Measurements from ENCODE around the gene EFCAB12. TPM values are rescaled to one million over a fixed set of nuclear protein-coding genes. Genes with fewer than 3 reads are reported as not detected.

EFCAB12 gene
- total and polyA plus RNA-seq, 2 of the 4 experiments (the other 2 are of a cell fraction), result under 0.01 to 0.17 TPM

DNA sequence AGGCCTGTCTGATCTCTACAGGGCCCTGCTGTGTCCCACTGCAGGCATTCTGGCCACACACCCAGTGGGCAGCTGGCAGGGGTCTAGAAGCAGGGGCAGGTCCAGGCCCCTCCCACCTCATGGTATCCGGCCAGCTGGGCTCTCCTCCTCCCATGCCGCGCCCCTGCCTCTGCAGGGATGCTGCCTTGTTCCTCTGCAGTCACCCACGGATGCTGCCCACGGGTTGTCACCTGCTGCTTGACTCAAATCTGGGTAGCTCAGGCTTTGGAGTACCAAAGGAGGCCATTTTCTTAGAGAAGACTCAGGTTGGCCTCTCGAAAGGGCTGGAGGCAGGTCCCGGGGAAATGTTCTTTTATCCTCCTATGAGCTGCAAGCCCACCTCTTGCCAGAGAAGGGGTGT, 25.0 kb downstream of the EFCAB12 start:
- Histone ChIP-seq H3K36me3 (ENCODE audit: control insufficient read depth, insufficient read depth, low read length) (no peaks in the 10 kb centered on the region), H3K9ac (ENCODE audit: low read depth, low read length) (no peak overlapping the region), H4K91ac (ENCODE audit: insufficient read depth, low read depth, low read length) (no peak overlapping the region), H3K18ac (ENCODE audit: low read depth, low read length) (no peak overlapping the region), H4K5ac (ENCODE audit: low read depth, low read length) (no peak overlapping the region), H2BK5ac (ENCODE audit: low read depth, low read length, poor library complexity, severe bottlenecking) (no peak overlapping the region), H3K23ac (ENCODE audit: low read depth, low read length) (no peak overlapping the region), H4K8ac (ENCODE audit: low read depth in 2 of 2, low read length in 2 of 2) (no peak overlapping the region), H3K9me1 (ENCODE audit: insufficient read depth, low read length) (no peaks in the 10 kb centered on the region), H2BK20ac (ENCODE audit: low read depth, low read length) (no peak overlapping the region), H3K4ac (ENCODE audit: low read depth, low read length) (no peak overlapping the region), H3K4me3 (ENCODE audit: insufficient read depth, low read depth, low read length) (no peak overlapping the region), H2AFZ (replicated peaks; ENCODE audit: low read length, poor library complexity) (no peak overlapping the region), H3K56ac (ENCODE audit: extremely low read depth, insufficient read depth, low read length) (no peak overlapping the region), H3K27me3 (ENCODE audit: control insufficient read depth, insufficient read depth, low read length) (no peaks in the 10 kb centered on the region), H2BK120ac (ENCODE audit: low read depth, low read length) (no peak overlapping the region), H3K27ac (ENCODE audit: insufficient read depth, low read length) (no peak overlapping the region), H2AK5ac (ENCODE audit: low read depth, low read length) (no peak overlapping the region), H3K9me3 (ENCODE audit: control insufficient read depth, insufficient read depth, low read length) (no peaks in the 10 kb centered on the region), H3K79me1 (ENCODE audit: low read depth in 1 of 2, low read length in 2 of 2) (peaks cover 0 to 7% of the 10 kb centered on the region in 2 experiments; a peak in 2 of 4 replicates), H2AK9ac (replicated peaks; ENCODE audit: low read depth, low read length, poor library complexity) (no peak overlapping the region), H4K20me1 (ENCODE audit: insufficient read depth, low read length) (no peaks in the 10 kb centered on the region), H3K4me1 (ENCODE audit: control insufficient read depth, insufficient read depth, low read length) (0 out of 2 replicates have a peak, but pooled peaks cover 2% of the 10 kb centered on the region), H2BK15ac (ENCODE audit: low read depth, low read length) (no peak overlapping the region), H3K4me2 (ENCODE audit: low read depth, low read length) (no peak overlapping the region), H3K14ac (replicated peaks; ENCODE audit: low read depth, low read length) (no peak overlapping the region)
- BruUV-seq (replicated peaks), result no TSS peak
- no peak for ATAC-seq (ENCODE audit: low read depth)
- no peak for DNase-seq
- intact Hi-C loops (cut with micrococcal nuclease), result no loop called here
- TF ChIP-seq RCOR1 (IDR thresholded peaks at IDR 0.05; ENCODE audit: insufficient replicate concordance, low read length), result no peak
- no peak for TF ChIP-seq NFE2L2 (IDR thresholded peaks at IDR 0.05; ENCODE audit: low read depth, low read length)
- TF ChIP-seq CEBPB (IDR thresholded peaks at IDR 0.05; ENCODE audit: low read depth, low read length), result no peak
- no peak for TF ChIP-seq MXI1 (IDR thresholded peaks at IDR 0.05; ENCODE audit: borderline replicate concordance, low read depth, low read length)
- TF ChIP-seq SMC3 (IDR thresholded peaks at IDR 0.05; ENCODE audit: low read depth, low read length), result no peak
- TF ChIP-seq CHD1 (IDR thresholded peaks at IDR 0.05; ENCODE audit: low read depth, low read length), result no peak
- no peak for TF ChIP-seq RFX5 (IDR thresholded peaks at IDR 0.05; ENCODE audit: low read depth, low read length)
- TF ChIP-seq, protein P1, sequence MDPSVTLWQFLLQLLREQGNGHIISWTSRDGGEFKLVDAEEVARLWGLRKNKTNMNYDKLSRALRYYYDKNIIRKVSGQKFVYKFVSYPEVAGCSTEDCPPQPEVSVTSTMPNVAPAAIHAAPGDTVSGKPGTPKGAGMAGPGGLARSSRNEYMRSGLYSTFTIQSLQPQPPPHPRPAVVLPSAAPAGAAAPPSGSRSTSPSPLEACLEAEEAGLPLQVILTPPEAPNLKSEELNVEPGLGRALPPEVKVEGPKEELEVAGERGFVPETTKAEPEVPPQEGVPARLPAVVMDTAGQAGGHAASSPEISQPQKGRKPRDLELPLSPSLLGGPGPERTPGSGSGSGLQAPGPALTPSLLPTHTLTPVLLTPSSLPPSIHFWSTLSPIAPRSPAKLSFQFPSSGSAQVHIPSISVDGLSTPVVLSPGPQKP (IDR thresholded peaks at IDR 0.05; ENCODE audit: borderline replicate concordance, low read depth, low read length), result no peak
- TF ChIP-seq, protein P2, sequence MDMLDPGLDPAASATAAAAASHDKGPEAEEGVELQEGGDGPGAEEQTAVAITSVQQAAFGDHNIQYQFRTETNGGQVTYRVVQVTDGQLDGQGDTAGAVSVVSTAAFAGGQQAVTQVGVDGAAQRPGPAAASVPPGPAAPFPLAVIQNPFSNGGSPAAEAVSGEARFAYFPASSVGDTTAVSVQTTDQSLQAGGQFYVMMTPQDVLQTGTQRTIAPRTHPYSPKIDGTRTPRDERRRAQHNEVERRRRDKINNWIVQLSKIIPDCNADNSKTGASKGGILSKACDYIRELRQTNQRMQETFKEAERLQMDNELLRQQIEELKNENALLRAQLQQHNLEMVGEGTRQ (IDR thresholded peaks at IDR 0.05; ENCODE audit: low read depth, low read length), result no peak
- TF ChIP-seq FOS (IDR thresholded peaks at IDR 0.05; ENCODE audit: low read depth, low read length), result no peak
- no peak for TF ChIP-seq BHLHE40 (IDR thresholded peaks at IDR 0.05; ENCODE audit: low read depth, low read length)
- no peak for TF ChIP-seq POLR2A (IDR thresholded peaks at IDR 0.05; ENCODE audit: low read depth, low read length)
- in situ Hi-C loops (cut with MboI; ENCODE audit: low sequenced_read_pairs), result no loop called here
- CTCF ChIA-PET, result no interaction called here
- POLR2A ChIA-PET (ENCODE audit: unreplicated experiment), result no interaction called here
- dilution Hi-C loops (cut with HindIII; ENCODE audit: low sequenced_read_pairs, unreplicated experiment), result no loop called here
- 95% methylated on average over 3 of the region's 7 CpGs; no CpG with 5 or more reads in 1 of the 2 experiments for WGBS, 2 experiments (ENCODE audit: extremely low coverage in 2 of 2, insufficient read length in 1 of 2)
